SU-DHL-6 (cell line): ENCODE data around the gene ZMYND8.

ENCODE experiments used
- H2AFZ ChIP-seq: fragments of 200-600 bp; sonication (generic); 2 replicates; pipeline ENCODE4 v1.6.1; 2014; ENCODE audit warnings: low read depth, mild to moderate bottlenecking, moderate library complexity, mixed read lengths, antibody characterized with exemption, low read length; ENCODE audit not compliant: severe bottlenecking
- H3F3A ChIP-seq: fragments of 200-600 bp; shearing (Covaris generic); 2 replicates; pipeline ENCODE4 v1.6.0; 2016; ENCODE audit warnings: antibody characterized with exemption, mild to moderate bottlenecking; ENCODE audit not compliant: insufficient read depth
- H3K27ac ChIP-seq: fragments of 200-600 bp; sonication (generic); 2 replicates; pipeline ENCODE4 v1.5.1; 2016; ENCODE audit warnings: low read depth, mild to moderate bottlenecking, low read length, moderate library complexity, mixed read lengths
- H3K27me3 ChIP-seq: fragments of 200-600 bp; sonication (generic), shearing (Covaris generic); 2 replicates; pipeline ENCODE4 v1.6.0; 2014; ENCODE audit warnings: mild to moderate bottlenecking, low read length
- H3K36me3 ChIP-seq: fragments of 200-600 bp; sonication (generic); 2 replicates; pipeline ENCODE4 v1.6.1; 2014; ENCODE audit warnings: mild to moderate bottlenecking, low read length, mixed read lengths
- H3K4me2 ChIP-seq: fragments of 300-600, 200-600 bp; shearing (Covaris generic), sonication (generic); 2 replicates; pipeline ENCODE4 v1.6.0; 2014; ENCODE audit warnings: low read length, low read depth, mild to moderate bottlenecking; ENCODE audit not compliant: poor library complexity, severe bottlenecking
- H3K4me3 ChIP-seq: fragments of 200-600 bp; sonication (generic); 2 replicates; pipeline ENCODE4 v1.5.1; 2014; ENCODE audit warnings: antibody characterized with exemption, low read length, mild to moderate bottlenecking, mixed read lengths; ENCODE audit not compliant: insufficient read depth, poor library complexity, severe bottlenecking
- H3K79me2 ChIP-seq: fragments of 200-600 bp; sonication (generic); 2 replicates; pipeline ENCODE4 v1.6.1; 2014; ENCODE audit warnings: mild to moderate bottlenecking, low read length, moderate library complexity; ENCODE audit not compliant: insufficient read depth
- H3K9ac ChIP-seq: fragments of 200-600 bp; sonication (generic); 2 replicates; pipeline ENCODE4 v1.7.0; 2014; ENCODE audit warnings: mild to moderate bottlenecking, low read length
- H3K9me2 ChIP-seq: fragments of 200-600 bp; sonication (generic); replicated peaks from 2 replicates; pipeline ENCODE4 v1.6.1; 2014; ENCODE audit warnings: low read length; ENCODE audit not compliant: insufficient read depth
- H3K9me3 ChIP-seq: fragments of 200-600 bp; sonication (generic); 2 replicates; pipeline ENCODE4 v1.6.1; 2014; ENCODE audit warnings: low read length, mixed read lengths; ENCODE audit not compliant: insufficient read depth
- H4K20me1 ChIP-seq: fragments of 200-600 bp; sonication (generic); 2 replicates; pipeline ENCODE4 v1.6.1; 2014; ENCODE audit warnings: low read depth, mild to moderate bottlenecking, antibody characterized with exemption, low read length, moderate library complexity, mixed read lengths
- EZH2phosphoT487 ChIP-seq: fragments of 200-600 bp; sonication (generic), shearing (Covaris generic); conservative IDR thresholded peaks from 2 replicates; pipeline ENCODE4 v1.6.1; 2018; ENCODE audit warnings: mild to moderate bottlenecking, antibody characterized with exemption, low read length, moderate library complexity, mixed read lengths
- TF ChIP-seq, protein P1 (sequence below): fragments of 200-600 bp; sonication (generic); IDR thresholded peaks from one replicate; pipeline ENCODE4 v1.5.1; 2017; ENCODE audit warnings: antibody characterized with exemption, mild to moderate bottlenecking, low read length, moderate library complexity; ENCODE audit not compliant: insufficient read depth, poor library complexity, severe bottlenecking

The ZMYND8 gene

GRCh38 chr20:47350181-47350550, 6.3 kb downstream of the ZMYND8 start:
- H2AFZ ChIP-seq: no peak overlapping the region
- peak overlapping the region; percentile 98 for H3K4me2 ChIP-seq
- no peaks in the 10 kb centered on the region for H3K27me3 ChIP-seq
- H4K20me1 ChIP-seq: no peaks in the 10 kb centered on the region
- H3K9me2 ChIP-seq: no peaks in the 10 kb centered on the region
- peak overlapping the region; percentile 82 for H3K9ac ChIP-seq
- no peak for TF ChIP-seq EZH2phosphoT487
- TF ChIP-seq, protein P1, sequence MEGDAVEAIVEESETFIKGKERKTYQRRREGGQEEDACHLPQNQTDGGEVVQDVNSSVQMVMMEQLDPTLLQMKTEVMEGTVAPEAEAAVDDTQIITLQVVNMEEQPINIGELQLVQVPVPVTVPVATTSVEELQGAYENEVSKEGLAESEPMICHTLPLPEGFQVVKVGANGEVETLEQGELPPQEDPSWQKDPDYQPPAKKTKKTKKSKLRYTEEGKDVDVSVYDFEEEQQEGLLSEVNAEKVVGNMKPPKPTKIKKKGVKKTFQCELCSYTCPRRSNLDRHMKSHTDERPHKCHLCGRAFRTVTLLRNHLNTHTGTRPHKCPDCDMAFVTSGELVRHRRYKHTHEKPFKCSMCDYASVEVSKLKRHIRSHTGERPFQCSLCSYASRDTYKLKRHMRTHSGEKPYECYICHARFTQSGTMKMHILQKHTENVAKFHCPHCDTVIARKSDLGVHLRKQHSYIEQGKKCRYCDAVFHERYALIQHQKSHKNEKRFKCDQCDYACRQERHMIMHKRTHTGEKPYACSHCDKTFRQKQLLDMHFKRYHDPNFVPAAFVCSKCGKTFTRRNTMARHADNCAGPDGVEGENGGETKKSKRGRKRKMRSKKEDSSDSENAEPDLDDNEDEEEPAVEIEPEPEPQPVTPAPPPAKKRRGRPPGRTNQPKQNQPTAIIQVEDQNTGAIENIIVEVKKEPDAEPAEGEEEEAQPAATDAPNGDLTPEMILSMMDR: no peak
- peaks cover 98% of the 10 kb centered on the region for H3K79me2 ChIP-seq
- H3K4me3 ChIP-seq: peak overlapping the region; percentile 61
- peaks cover 15% of the 10 kb centered on the region; the same call in 1 of the 2 replicates for H3K36me3 ChIP-seq
- H3K9me3 ChIP-seq: no peaks in the 10 kb centered on the region
- H3K27ac ChIP-seq: peak overlapping the region; percentile 93
- H3F3A ChIP-seq: peaks cover 35% of the 10 kb centered on the region

DNA sequence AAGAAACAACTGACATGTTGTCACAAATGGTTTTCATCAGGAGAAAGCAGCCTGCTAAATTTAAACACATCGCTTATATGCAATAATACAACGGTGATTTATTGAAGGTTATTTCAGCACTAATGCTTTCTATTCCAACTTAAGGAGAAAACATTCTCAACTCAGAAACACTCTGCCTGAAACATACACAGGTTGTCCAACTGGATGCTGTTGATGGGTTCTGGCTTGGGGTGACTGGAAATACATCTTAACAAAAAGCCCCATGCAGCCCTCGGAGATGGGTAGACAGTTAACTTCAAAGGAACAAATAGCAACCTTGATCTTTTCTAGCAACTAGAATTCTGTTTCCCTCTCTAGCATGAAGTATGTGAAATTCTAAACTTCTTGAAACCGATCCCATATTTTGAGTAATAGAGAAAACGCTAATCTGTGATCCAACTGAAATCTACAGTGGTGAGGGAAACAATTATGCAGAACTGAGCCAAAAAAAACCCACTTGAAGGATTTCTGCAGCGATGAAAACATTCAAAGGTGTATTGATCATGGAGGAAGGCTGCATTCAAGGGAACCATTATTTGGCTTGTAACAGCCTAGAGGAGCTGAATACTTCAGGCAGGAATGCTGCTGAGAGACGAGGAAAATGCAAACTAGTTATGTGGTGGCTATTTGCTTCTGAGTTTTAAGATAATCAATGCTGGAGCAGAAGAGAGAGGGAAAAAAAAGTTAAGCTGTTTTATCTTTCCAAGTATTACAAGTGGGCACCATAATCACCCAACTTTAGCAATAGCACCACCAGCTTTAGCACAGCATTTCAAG, 6.9 kb downstream of the ZMYND8 start:
- TF ChIP-seq EZH2phosphoT487: no peak
- TF ChIP-seq, protein P1: no peak
- H3K4me2 ChIP-seq: peak overlapping the region; percentile 98
- H2AFZ ChIP-seq: no peak overlapping the region
- H3K27ac ChIP-seq: peak overlapping the region; percentile 93
- no peaks in the 10 kb centered on the region for H3K9me2 ChIP-seq
- no peaks in the 10 kb centered on the region for H4K20me1 ChIP-seq
- H3K27me3 ChIP-seq: no peaks in the 10 kb centered on the region
- peaks cover 15% of the 10 kb centered on the region; the same call in 1 of the 2 replicates for H3K36me3 ChIP-seq
- peaks cover 29% of the 10 kb centered on the region for H3F3A ChIP-seq
- H3K9ac ChIP-seq: peak overlapping the region; percentile 82
- peak overlapping the region; percentile 61 for H3K4me3 ChIP-seq
- no peaks in the 10 kb centered on the region for H3K9me3 ChIP-seq
- H3K79me2 ChIP-seq: peaks cover 98% of the 10 kb centered on the region

- Histone ChIP-seq H4K20me1 (no peaks in the 10 kb centered on the region), H3K4me3 (no peak overlapping the region), H3F3A (peaks cover 22% of the 10 kb centered on the region), H3K9ac (peak overlapping the region; percentile 82), H3K4me2 (peak overlapping the region; percentile 98), H3K27ac (peak overlapping the region; percentile 93), H3K79me2 (peaks cover 98% of the 10 kb centered on the region), H3K36me3 (peaks cover 17% of the 10 kb centered on the region; the same call in 1 of the 2 replicates), H3K9me2 (no peaks in the 10 kb centered on the region), H3K9me3 (no peaks in the 10 kb centered on the region), H2AFZ (no peak overlapping the region), H3K27me3 (no peaks in the 10 kb centered on the region)
- TF ChIP-seq, protein P1: no peak
- TF ChIP-seq EZH2phosphoT487: no peak
Observed at GRCh38 chr20:47348539-47349142, 7.9 kb downstream of the ZMYND8 start.
